Measurements from ENCODE around the gene THRB.

The THRB gene

GRCh38 chr3:24541935-24542334 lies 47.3 kb upstream of the THRB start:
- H3K9me3 ChIP-seq (ENCODE audit: control insufficient read depth, insufficient read depth, low read depth, low read length) = no peaks in the 10 kb centered on the region
- no peaks in the 10 kb centered on the region for H3K36me3 ChIP-seq (ENCODE audit: control insufficient read depth in 2 of 2, insufficient read depth in 1 of 2, low read length in 2 of 2)
- no peak for TF ChIP-seq ZNF138 (tag by site-specific recombination; IDR thresholded peaks at IDR 0.05; ENCODE audit: borderline replicate concordance)
- no peak for TF ChIP-seq ZNF10 (tag by site-specific recombination; IDR thresholded peaks at IDR 0.05)
- no peak for TF ChIP-seq ZIC2 (tag by site-specific recombination; IDR thresholded peaks at IDR 0.05)
- no peak for TF ChIP-seq ZNF433 (tag by site-specific recombination; IDR thresholded peaks at IDR 0.05; ENCODE audit: low read depth)
- no peak for TF ChIP-seq ZNF274 (IDR thresholded peaks at IDR 0.05; ENCODE audit: low read length)
- TF ChIP-seq ZNF274 (tag by site-specific recombination; IDR thresholded peaks at IDR 0.05; ENCODE audit: borderline replicate concordance) = no peak
- no peak for TF ChIP-seq PBX3 (CRISPR knock-in tag; IDR thresholded peaks at IDR 0.05)
- no peak for TF ChIP-seq PRDM2 (tag by site-specific recombination; IDR thresholded peaks at IDR 0.05; ENCODE audit: borderline replicate concordance)
- no peak for TF ChIP-seq ZNF791 (tag by site-specific recombination; IDR thresholded peaks at IDR 0.05)
- no peak for TF ChIP-seq ZBTB17 (tag by site-specific recombination; IDR thresholded peaks at IDR 0.05)
- no peak for TF ChIP-seq ZNF76 (tag by site-specific recombination; IDR thresholded peaks at IDR 0.05; ENCODE audit: borderline replicate concordance, low read depth)
- TF ChIP-seq ZNF18 (tag by site-specific recombination; IDR thresholded peaks at IDR 0.05) = no peak
- no peak for TF ChIP-seq ZSCAN30 (tag by site-specific recombination; IDR thresholded peaks at IDR 0.05)
- TF ChIP-seq ZSCAN16 (tag by site-specific recombination; IDR thresholded peaks at IDR 0.05) = no peak
- TF ChIP-seq MZF1 (tag by site-specific recombination; IDR thresholded peaks at IDR 0.05; ENCODE audit: borderline replicate concordance) = no peak
- ChIA-PET CTCF (no interaction called here), POLR2A (no interaction called here)
- no peak overlapping the region for H3K27ac ChIP-seq (ENCODE audit: extremely low read depth, low read depth, low read length)
- H3K4me3 ChIP-seq (ENCODE audit: low read depth, low read length) = no peak overlapping the region
- no peaks in the 10 kb centered on the region for H3K4me1 ChIP-seq (ENCODE audit: control insufficient read depth, insufficient read depth, low read length)

GRCh38 chr3:24540821-24541220 lies 46.2 kb upstream of the THRB start:
- Histone ChIP-seq H3K27ac (ENCODE audit: extremely low read depth, low read depth, low read length) (no peak overlapping the region), H3K4me3 (ENCODE audit: low read depth, low read length) (no peak overlapping the region), H3K9me3 (ENCODE audit: control insufficient read depth, insufficient read depth, low read depth, low read length) (no peaks in the 10 kb centered on the region), H3K36me3 (ENCODE audit: control insufficient read depth in 2 of 2, insufficient read depth in 1 of 2, low read length in 2 of 2) (no peaks in the 10 kb centered on the region), H3K4me1 (ENCODE audit: control insufficient read depth, insufficient read depth, low read length) (no peaks in the 10 kb centered on the region)
- POLR2A ChIA-PET = no interaction called here
- CTCF ChIA-PET = no interaction called here
- TF ChIP-seq SP2 (tag by site-specific recombination; IDR thresholded peaks at IDR 0.05) = no peak
